Thyroid gland (tissue), 4 donors: ENCODE measurements around the gene SFT2D2. TPM values are rescaled to one million over a fixed set of nuclear protein-coding genes. Genes with fewer than 3 reads are reported as not detected.

Experiments
- DNase-seq, 2 donors: peaks; one replicate each; pipeline ENCODE4 v3.0.0-alpha.2; 2019
- H3K27ac ChIP-seq, 3 donors: fragments of 200-600 bp; sonication (generic); 1 replicate in 2 of 3; 2 replicates in 1 of 3; pipeline ENCODE4 v1.5.1; 2016 to 2019; ENCODE audit warnings: mild to moderate bottlenecking in 1 of 3, moderate library complexity in 1 of 3
- H3K27me3 ChIP-seq: fragments of 200-600 bp; sonication (generic); one replicate; pipeline ENCODE4 v1.5.1; 2019
- H3K36me3 ChIP-seq, 2 donors: fragments of 200-600 bp; sonication (generic); one replicate each; pipeline ENCODE4 v1.5.1; 2016 to 2019
- H3K4me1 ChIP-seq, 2 donors: fragments of 200-600 bp; sonication (generic); one replicate each; pipeline ENCODE4 v1.5.1; 2017 to 2019
- H3K4me3 ChIP-seq, 3 donors: fragments of 200-600 bp; sonication (generic); replicated peaks in 1 of 3; 1 replicate in 2 of 3; 2 replicates in 1 of 3; pipeline ENCODE4 v1.5.1; 2016; ENCODE audit warnings: mild to moderate bottlenecking in 1 of 3
- H3K9me3 ChIP-seq: fragments of 200-600 bp; sonication (generic); one replicate; pipeline ENCODE4 v1.5.1; 2017
- POLR2A ChIP-seq, 2 donors: fragments of 450-650 bp; IDR thresholded peaks; one replicate each; pipeline ENCODE4 v1.6.1; 2017; ENCODE audit warnings: antibody characterized with exemption in 2 of 2, mild to moderate bottlenecking in 2 of 2, moderate library complexity in 1 of 2
- WGBS, 2 donors: methylation state at CpG; one replicate each; pipeline ENCODE4 v1.1.5; 2017; 5-methylcytosine and 5-hydroxymethylcytosine counted together
- intact Hi-C: fragments of 100-400 bp; cut with DNase I; formaldehyde crosslinking; loops from one replicate; pipeline ENCODE4 v1.15.1; 2023
- total RNA-seq, 4 donors: library from RNA; depleted of rRNA; stranded (reverse); fragments of >200 nt; gene quantifications; one replicate each; pipeline ENCODE4 v1.2.3, GENCODE V29; 2016
- TF ChIP-seq, protein P1 (sequence below), 6 experiments: fragments of 200-600 bp in 3 of 6; fragments of 450-650 bp in 3 of 6; sonication (generic) in 3 of 6; IDR thresholded peaks; one replicate each; pipeline ENCODE4 v1.5.1; 2016 to 2019; ENCODE audit warnings: antibody characterized with exemption in 6 of 6, mild to moderate bottlenecking in 2 of 6, inconsistent platforms in 1 of 6, moderate library complexity in 1 of 6

SFT2D2 gene
- total RNA-seq, 4 donors from 2014 or later, result 41.2 to 72.3 (median 53.9) TPM

GRCh38 chr1:168273575-168273974 is 47.8 kb downstream of the SFT2D2 start:
- no peaks in the 10 kb centered on the region for H3K9me3 ChIP-seq
- no peak for DNase-seq
- H3K36me3 ChIP-seq, result no peaks in the 10 kb centered on the region
- intact Hi-C loops, result no loop called here
- WGBS, 2 donors, result 69 to 88% methylated on average over 1 of the region's 1 CpG
- H3K4me3 ChIP-seq, result no peak overlapping the region
- H3K27me3 ChIP-seq, result no peaks in the 10 kb centered on the region
- H3K27ac ChIP-seq, result no peak overlapping the region
- H3K4me1 ChIP-seq, result no peaks in the 10 kb centered on the region
- TF ChIP-seq POLR2A (IDR thresholded peaks at IDR 0.05), result no peak
- TF ChIP-seq, protein P1, sequence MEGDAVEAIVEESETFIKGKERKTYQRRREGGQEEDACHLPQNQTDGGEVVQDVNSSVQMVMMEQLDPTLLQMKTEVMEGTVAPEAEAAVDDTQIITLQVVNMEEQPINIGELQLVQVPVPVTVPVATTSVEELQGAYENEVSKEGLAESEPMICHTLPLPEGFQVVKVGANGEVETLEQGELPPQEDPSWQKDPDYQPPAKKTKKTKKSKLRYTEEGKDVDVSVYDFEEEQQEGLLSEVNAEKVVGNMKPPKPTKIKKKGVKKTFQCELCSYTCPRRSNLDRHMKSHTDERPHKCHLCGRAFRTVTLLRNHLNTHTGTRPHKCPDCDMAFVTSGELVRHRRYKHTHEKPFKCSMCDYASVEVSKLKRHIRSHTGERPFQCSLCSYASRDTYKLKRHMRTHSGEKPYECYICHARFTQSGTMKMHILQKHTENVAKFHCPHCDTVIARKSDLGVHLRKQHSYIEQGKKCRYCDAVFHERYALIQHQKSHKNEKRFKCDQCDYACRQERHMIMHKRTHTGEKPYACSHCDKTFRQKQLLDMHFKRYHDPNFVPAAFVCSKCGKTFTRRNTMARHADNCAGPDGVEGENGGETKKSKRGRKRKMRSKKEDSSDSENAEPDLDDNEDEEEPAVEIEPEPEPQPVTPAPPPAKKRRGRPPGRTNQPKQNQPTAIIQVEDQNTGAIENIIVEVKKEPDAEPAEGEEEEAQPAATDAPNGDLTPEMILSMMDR (IDR thresholded peaks at IDR 0.05), result no peak

GRCh38 chr1:168279253-168279652 is 53.4 kb downstream of the SFT2D2 start:
- Histone ChIP-seq H3K27me3 (no peaks in the 10 kb centered on the region), H3K4me1 (no peaks in the 10 kb centered on the region), H3K36me3 (no peaks in the 10 kb centered on the region), H3K27ac (no peak overlapping the region), H3K9me3 (no peaks in the 10 kb centered on the region), H3K4me3 (no peak overlapping the region)
- WGBS, 2 donors, result 89 to 90% methylated on average over 1 of the region's 1 CpG
- no peak for DNase-seq
- intact Hi-C loops, result no loop called here
- TF ChIP-seq, protein P1 (IDR thresholded peaks at IDR 0.05), result no peak
- no peak for TF ChIP-seq POLR2A (IDR thresholded peaks at IDR 0.05)

DNA sequence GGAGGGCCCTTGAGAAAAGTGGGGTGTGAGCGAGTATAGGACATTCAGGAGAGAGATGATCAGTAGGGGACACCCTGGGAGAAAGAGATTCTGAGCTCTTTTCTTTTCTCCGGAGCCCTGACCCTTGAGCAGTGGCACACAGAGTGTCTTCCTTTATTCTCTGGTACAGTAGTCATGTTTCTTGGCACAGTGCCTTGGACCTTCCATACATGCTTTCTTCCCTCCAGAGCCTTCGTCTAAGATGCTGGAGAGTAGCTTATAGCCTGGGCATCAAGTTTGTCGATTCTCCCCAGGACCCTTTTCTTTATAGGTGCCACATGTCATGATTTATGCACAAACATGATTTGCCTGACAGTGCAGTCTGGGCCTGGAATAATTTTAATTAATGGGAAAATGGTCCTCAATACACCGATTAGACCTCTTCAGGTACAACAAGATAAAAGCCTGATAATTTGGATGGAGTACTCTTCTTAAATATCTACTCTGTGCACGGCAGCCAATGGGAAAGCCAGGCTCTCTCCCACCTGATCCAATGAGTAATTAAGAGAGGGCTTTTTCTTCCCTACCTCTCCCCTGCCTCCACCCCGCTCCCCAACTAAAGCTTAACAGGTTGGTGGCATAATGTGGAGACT is 54.6 kb downstream of the SFT2D2 start, which contains the start of gene TBX19:
Gene TBX19, plus strand, starts transcription at position 582 of the 632 bp plus-strand sequence. CDS start 214 bp downstream, outside the sequence.
- DNase-seq, result no peak

DNA sequence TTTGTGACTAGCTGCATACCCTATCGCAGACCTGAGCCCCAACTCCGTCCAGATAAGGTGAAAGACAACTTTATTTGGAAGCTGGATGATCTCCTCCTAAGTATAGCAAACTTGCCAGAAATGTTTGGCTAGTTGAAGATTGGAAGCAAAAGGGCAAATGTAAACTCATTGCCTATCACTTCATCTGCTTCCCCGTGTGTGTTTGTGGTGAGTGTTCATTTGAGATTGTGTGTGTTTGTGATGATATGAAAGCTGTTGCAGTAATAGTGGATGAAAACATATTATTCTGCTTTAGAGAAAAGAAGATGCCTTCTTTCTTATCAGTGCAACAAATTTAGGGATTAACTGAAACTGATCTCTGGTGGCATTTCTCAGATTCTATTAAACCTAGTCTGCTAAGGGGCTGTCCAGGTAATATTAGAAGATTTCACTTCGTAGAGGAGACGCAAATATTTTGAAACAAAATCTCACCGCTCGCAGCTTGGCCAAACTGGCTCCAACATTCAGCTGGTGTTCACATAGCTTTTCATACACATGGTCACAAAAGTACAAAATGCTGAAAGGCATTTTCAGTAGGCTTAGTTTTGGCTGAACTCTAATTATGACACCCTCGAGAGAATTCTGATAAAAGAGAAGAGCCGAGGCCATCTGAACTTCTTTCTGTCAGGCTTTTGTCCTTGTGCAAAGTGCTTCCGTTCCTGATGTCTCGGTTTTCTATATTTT is 56.0 kb downstream of the SFT2D2 start:
- 90 to 91% methylated on average over 11 of the region's 11 CpGs for WGBS, 2 donors
- no peak for TF ChIP-seq POLR2A (IDR thresholded peaks at IDR 0.05)
- TF ChIP-seq, protein P1 (IDR thresholded peaks at IDR 0.05), result no peak
- intact Hi-C loops, result no loop called here
- Histone ChIP-seq H3K9me3 (no peaks in the 10 kb centered on the region), H3K4me1 (peaks cover 0 to 3% of the 10 kb centered on the region in 2 donors), H3K36me3 (no peaks in the 10 kb centered on the region), H3K27ac (no peak overlapping the region), H3K4me3 (no peak overlapping the region), H3K27me3 (no peaks in the 10 kb centered on the region)
- DNase-seq, result no peak

More for the DNA sequence above, 54.6 kb downstream of the SFT2D2 start, which contains the start of gene TBX19:
- H3K4me3 ChIP-seq, result no peak within 1 kb of the TSS
- H3K36me3 ChIP-seq, result no peaks in the 10 kb centered on the region
- no peaks in the 10 kb centered on the region for H3K9me3 ChIP-seq
- H3K4me1 ChIP-seq, result no peaks in the 10 kb centered on the region
- TF ChIP-seq, protein P1 (IDR thresholded peaks at IDR 0.05), result no peak
- no peak for TF ChIP-seq POLR2A (IDR thresholded peaks at IDR 0.05)
- intact Hi-C loops, result no loop called here
- WGBS, 2 donors, result 89 to 93% methylated on average over 7 of the region's 7 CpGs
- no peaks in the 10 kb centered on the region for H3K27me3 ChIP-seq
- no peak within 1 kb of the TSS for H3K27ac ChIP-seq

DNA sequence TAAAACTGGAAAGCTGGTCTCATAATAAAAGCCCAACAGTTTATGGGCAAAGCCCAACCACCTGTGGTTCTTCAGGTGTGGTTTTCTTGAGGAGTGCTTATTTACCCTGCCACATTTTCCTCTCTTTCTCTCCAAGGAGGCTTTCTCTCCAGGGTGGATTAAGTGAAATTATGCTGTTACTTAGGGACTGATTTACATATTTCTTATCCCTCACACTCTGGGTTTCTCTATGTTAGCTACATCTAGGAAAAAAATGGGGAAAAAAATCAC is 59.7 kb downstream of the SFT2D2 start:
- H3K27ac ChIP-seq, result no peak overlapping the region
- DNase-seq, result peak; percentile 7 to 38
- H3K4me1 ChIP-seq, result peaks cover 0 to 3% of the 10 kb centered on the region in 2 donors
- intact Hi-C loops, result no loop called here
- H3K9me3 ChIP-seq, result no peaks in the 10 kb centered on the region
- no peaks in the 10 kb centered on the region for H3K27me3 ChIP-seq
- TF ChIP-seq, protein P1 (IDR thresholded peaks at IDR 0.05), result no peak
- no peak for TF ChIP-seq POLR2A (IDR thresholded peaks at IDR 0.05)
- H3K4me3 ChIP-seq, result no peak overlapping the region
- H3K36me3 ChIP-seq, result no peaks in the 10 kb centered on the region
